Caco-2 (cell line): Measurements from ENCODE around the gene PLCB1. TPM values are rescaled to one million over a fixed set of nuclear protein-coding genes. Genes with fewer than 3 reads are reported as not detected.

Source experiments
- BruUV-seq: library from RNA; stranded (reverse); fragments of 400-500 nt; replicated peaks from 2 replicates; lab custom pipeline; 2021; lab: Mats Ljungman, UMichigan
- CTCF ChIA-PET: fragments of 300-600 bp; sonication (Branson Sonifier 250); formaldehyde crosslinking; loops from one replicate; lab custom pipeline; 2022; ENCODE audit warnings: antibody characterized with exemption; lab: Charles Lee
- POLR2A ChIA-PET: fragments of 300-600 bp; sonication (Branson Sonifier 250); formaldehyde crosslinking; loops from one replicate; lab custom pipeline; 2022; ENCODE audit warnings: antibody characterized with exemption; lab: Charles Lee
- DNase-seq, 2 experiments: peaks; one replicate each; pipeline versions ENCODE4 v3.0.0 to v3.0.0-alpha.2; 2020 to 2022
- H3K27me3 ChIP-seq: replicated peaks from 2 replicates; pipeline ENCODE4 v1.6.0; 2011; ENCODE audit warnings: low read length; ENCODE audit not compliant: control insufficient read depth, insufficient read depth
- H3K36me3 ChIP-seq: 2 replicates; pipeline ENCODE4 v1.5.1; 2011; ENCODE audit warnings: low read length; ENCODE audit not compliant: control insufficient read depth, insufficient read depth
- H3K4me1 ChIP-seq: fragments of 250-450 bp; sonication (Bioruptor Pico); 2 replicates; pipeline ENCODE4 v1.5.1; 2020; ENCODE audit warnings: mild to moderate bottlenecking
- H3K4me3 ChIP-seq: 2 replicates; pipeline ENCODE4 v1.5.1; 2011; ENCODE audit warnings: low read depth, mild to moderate bottlenecking, control low read depth, low read length
- H3K9me3 ChIP-seq: fragments of 250-450 bp; sonication (Bioruptor Pico); 2 replicates; pipeline ENCODE4 v1.5.1; 2020; ENCODE audit warnings: mild to moderate bottlenecking, moderate library complexity
- H3K27ac Mint-ChIP-seq: one replicate; pipeline ENCODE4 v1.8.0; 2022; ENCODE audit warnings: mixed read lengths; ENCODE audit not compliant: unreplicated experiment
- H3K27me3 Mint-ChIP-seq: one replicate; pipeline ENCODE4 v1.8.0; 2022; ENCODE audit warnings: mixed read lengths; ENCODE audit not compliant: insufficient read depth, unreplicated experiment
- H3K36me3 Mint-ChIP-seq: one replicate; pipeline ENCODE4 v1.8.0; 2022; ENCODE audit warnings: mild to moderate bottlenecking, mixed read lengths; ENCODE audit not compliant: insufficient read depth, unreplicated experiment
- H3K4me1 Mint-ChIP-seq: one replicate; pipeline ENCODE4 v1.8.0; 2022; ENCODE audit warnings: low read depth, mixed read lengths; ENCODE audit not compliant: unreplicated experiment
- H3K4me3 Mint-ChIP-seq: one replicate; pipeline ENCODE4 v1.8.0; 2022; ENCODE audit warnings: mild to moderate bottlenecking, moderate library complexity, mixed read lengths; ENCODE audit not compliant: unreplicated experiment
- H3K9me3 Mint-ChIP-seq: one replicate; pipeline ENCODE4 v1.8.0; 2022; ENCODE audit warnings: mixed read lengths; ENCODE audit not compliant: unreplicated experiment
- CTCF ChIP-seq, 2 experiments: fragments of 200-600 bp in 1 of 2; IDR thresholded peaks; 1 replicate in 1 of 2; 2 replicates in 1 of 2; pipeline versions ENCODE4 v1.5.1 to v1.8.0; 2011 to 2022; ENCODE audit warnings: antibody characterized with exemption in 1 of 2, control low read depth in 1 of 2, inconsistent platforms in 1 of 2, low read depth in 1 of 2, low read length in 1 of 2, mild to moderate bottlenecking in 1 of 2, moderate library complexity in 1 of 2; ENCODE audit not compliant: insufficient read depth in 1 of 2, severe bottlenecking in 1 of 2, unreplicated experiment in 1 of 2
- intact Hi-C: fragments of 100-400 bp; cut with micrococcal nuclease; formaldehyde crosslinking; loops from one replicate; pipeline ENCODE4 v1.10.0; 2022; ENCODE audit not compliant: unreplicated experiment
- total RNA-seq: library from RNA; stranded (reverse); gene quantifications from 2 replicates; pipeline ENCODE4 v1.2.3, GENCODE V29; 2022

Gene PLCB1
- total RNA-seq, 1 experiment from 2014 or later = 105 TPM

DNA sequence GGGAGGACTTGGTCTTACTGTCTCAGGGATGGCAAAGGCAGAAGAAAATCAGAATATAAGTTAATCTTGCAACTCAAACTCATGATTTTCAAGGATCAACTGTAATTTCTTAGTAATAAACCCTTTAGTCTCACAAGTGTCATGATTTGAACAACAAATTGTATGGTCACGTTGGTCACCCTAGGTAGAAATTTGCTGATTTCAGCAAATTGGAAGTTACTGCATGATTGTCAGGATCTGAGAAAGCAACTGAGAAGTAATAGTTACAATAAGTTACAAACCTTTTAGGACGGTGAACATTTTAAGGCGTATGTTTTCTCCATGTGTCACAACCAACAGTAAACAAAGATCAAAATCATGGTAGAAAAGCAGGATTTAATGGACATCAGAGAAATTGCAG is 375.2 kb downstream of the PLCB1 start:
- no peak for DNase-seq
- Histone ChIP-seq H3K9me3 (no peaks in the 10 kb centered on the region), H3K36me3 (no peaks in the 10 kb centered on the region), H3K27me3 (no peaks in the 10 kb centered on the region), H3K4me3 (no peak overlapping the region), H3K4me1 (no peaks in the 10 kb centered on the region)
- no peaks in the 10 kb centered on the region for H3K4me1 Mint-ChIP-seq
- no peak overlapping the region for H3K27ac Mint-ChIP-seq
- H3K4me3 Mint-ChIP-seq = no peak overlapping the region
- intact Hi-C loops = no loop called here
- TF ChIP-seq CTCF (IDR thresholded peaks at IDR 0.05; ENCODE audit: insufficient read depth in 1 of 2, low read depth in 1 of 2, low read length in 1 of 2, severe bottlenecking in 1 of 2, unreplicated experiment in 1 of 2) = no peak
- no peaks in the 10 kb centered on the region for H3K9me3 Mint-ChIP-seq
- BruUV-seq = no TSS peak
- ChIA-PET POLR2A (no interaction called here), CTCF (no interaction called here)
- no peaks in the 10 kb centered on the region for H3K27me3 Mint-ChIP-seq
- H3K36me3 Mint-ChIP-seq = no peaks in the 10 kb centered on the region

DNA sequence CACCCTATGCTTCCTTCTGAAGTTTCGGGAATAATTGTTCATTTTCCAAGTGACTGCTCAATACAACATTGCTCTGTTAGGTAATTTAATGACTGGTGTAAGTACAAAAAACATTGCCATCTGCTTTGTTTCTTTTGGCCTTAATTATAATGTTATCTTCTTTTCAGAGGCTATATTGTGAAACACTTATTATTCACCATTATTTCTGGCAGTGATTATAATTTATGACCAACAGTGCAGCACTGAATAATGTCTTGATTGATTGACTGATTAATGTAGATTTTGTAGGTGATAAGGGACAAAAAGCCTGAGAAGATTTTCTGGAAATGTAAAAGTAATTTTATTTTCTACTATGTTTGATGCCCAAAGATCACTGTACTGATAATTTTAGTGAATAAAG is 377.7 kb downstream of the PLCB1 start:
- CTCF ChIA-PET = no interaction called here
- peaks cover 4% of the 10 kb centered on the region for H3K9me3 Mint-ChIP-seq
- no TSS peak for BruUV-seq
- Histone ChIP-seq H3K27me3 (no peaks in the 10 kb centered on the region), H3K4me1 (no peaks in the 10 kb centered on the region), H3K9me3 (no peaks in the 10 kb centered on the region), H3K36me3 (no peaks in the 10 kb centered on the region), H3K4me3 (no peak overlapping the region)
- H3K27me3 Mint-ChIP-seq = no peaks in the 10 kb centered on the region
- TF ChIP-seq CTCF (IDR thresholded peaks at IDR 0.05; ENCODE audit: insufficient read depth in 1 of 2, low read depth in 1 of 2, low read length in 1 of 2, severe bottlenecking in 1 of 2, unreplicated experiment in 1 of 2) = no peak
- DNase-seq = no peak
- no peaks in the 10 kb centered on the region for H3K4me1 Mint-ChIP-seq
- H3K27ac Mint-ChIP-seq = no peak overlapping the region
- POLR2A ChIA-PET = no interaction called here
- intact Hi-C loops = no loop called here
- H3K36me3 Mint-ChIP-seq = no peaks in the 10 kb centered on the region
- no peak overlapping the region for H3K4me3 Mint-ChIP-seq

GRCh38 chr20:8510808-8511207 is 378.7 kb downstream of the PLCB1 start:
- no peak for TF ChIP-seq CTCF (IDR thresholded peaks at IDR 0.05; ENCODE audit: insufficient read depth in 1 of 2, low read depth in 1 of 2, low read length in 1 of 2, severe bottlenecking in 1 of 2, unreplicated experiment in 1 of 2)
- Mint-ChIP-seq H3K9me3 (peaks cover 14% of the 10 kb centered on the region), H3K27me3 (no peaks in the 10 kb centered on the region), H3K36me3 (no peaks in the 10 kb centered on the region), H3K27ac (no peak overlapping the region), H3K4me3 (no peak overlapping the region), H3K4me1 (no peaks in the 10 kb centered on the region)
- intact Hi-C loops = no loop called here
- Histone ChIP-seq H3K9me3 (no peaks in the 10 kb centered on the region), H3K4me1 (no peaks in the 10 kb centered on the region), H3K4me3 (no peak overlapping the region), H3K27me3 (no peaks in the 10 kb centered on the region), H3K36me3 (no peaks in the 10 kb centered on the region)
- POLR2A ChIA-PET = no interaction called here
- no peak for DNase-seq
- CTCF ChIA-PET = no interaction called here
- BruUV-seq = no TSS peak
